IMR-90 (cell line): Measurements from ENCODE around the gene B3GALNT1. TPM values are rescaled to one million over a fixed set of nuclear protein-coding genes. Genes with fewer than 3 reads are reported as not detected.

ENCODE experiments used
- ATAC-seq: fragments of 200-7000 bp; cut with Tn5 transposase; 2 replicates; pipeline ENCODE4 v1.9.1; 2020; ENCODE audit warnings: low read depth, mild to moderate bottlenecking, moderate library complexity
- BruUV-seq: library from RNA; stranded (reverse); fragments of 400-500 nt; replicated peaks from 2 replicates; lab custom pipeline; 2021; lab: Mats Ljungman, UMichigan
- CTCF ChIA-PET: fragments of 300-600 bp; formaldehyde crosslinking; extraction: SDS; loops from one replicate; lab custom pipeline; 2021; ENCODE audit warnings: antibody characterized with exemption; lab: Yijun Ruan, JAX
- POLR2A ChIA-PET: fragments of 300-600 bp; sonication (Branson Sonifier 250); formaldehyde crosslinking; loops from one replicate; lab custom pipeline; 2022; ENCODE audit warnings: antibody characterized with exemption; ENCODE audit not compliant: unreplicated experiment; lab: Charles Lee
- DNase-seq: peaks from one replicate; pipeline ENCODE4 v3.0.0; 2013
- H2AFZ ChIP-seq: replicated peaks from 2 replicates; pipeline ENCODE3; 2013; ENCODE audit warnings: low read length, mild to moderate bottlenecking; ENCODE audit not compliant: poor library complexity
- H2AK5ac ChIP-seq: 2 replicates; pipeline ENCODE4 v1.6.1; 2013; ENCODE audit warnings: low read depth, low read length, inconsistent platforms
- H2AK9ac ChIP-seq: replicated peaks from 2 replicates; pipeline ENCODE3; 2013; ENCODE audit warnings: mild to moderate bottlenecking, low read depth, low read length, moderate library complexity; ENCODE audit not compliant: poor library complexity
- H2BK120ac ChIP-seq: 2 replicates; pipeline ENCODE4 v1.6.1; 2013; ENCODE audit warnings: low read depth, low read length, inconsistent platforms
- H2BK15ac ChIP-seq: 3 replicates; pipeline ENCODE4 v1.6.1; 2013; ENCODE audit warnings: low read depth, low read length, inconsistent platforms
- H2BK20ac ChIP-seq: 2 replicates; pipeline ENCODE4 v1.6.1; 2013; ENCODE audit warnings: low read depth, mild to moderate bottlenecking, inconsistent platforms, low read length, moderate library complexity
- H2BK5ac ChIP-seq: 2 replicates; pipeline ENCODE4 v1.6.1; 2013; ENCODE audit warnings: mild to moderate bottlenecking, low read depth, low read length, inconsistent platforms; ENCODE audit not compliant: poor library complexity, severe bottlenecking
- H3K14ac ChIP-seq: replicated peaks from 2 replicates; pipeline ENCODE4 v1.6.1; 2013; ENCODE audit warnings: low read depth, low read length, inconsistent platforms
- H3K18ac ChIP-seq: 2 replicates; pipeline ENCODE4 v1.6.1; 2013; ENCODE audit warnings: low read depth, low read length, control low read depth
- H3K23ac ChIP-seq: 2 replicates; pipeline ENCODE4 v1.6.1; 2013; ENCODE audit warnings: low read depth, low read length, inconsistent platforms
- H3K27ac ChIP-seq: 2 replicates; pipeline ENCODE4 v1.5.1; 2013; ENCODE audit warnings: mild to moderate bottlenecking, control low read depth, low read length; ENCODE audit not compliant: insufficient read depth
- H3K27me3 ChIP-seq: 2 replicates; pipeline ENCODE4 v1.6.1; 2013; ENCODE audit warnings: low read length; ENCODE audit not compliant: control insufficient read depth, insufficient read depth
- H3K36me3 ChIP-seq: 2 replicates; pipeline ENCODE4 v1.6.1; 2013; ENCODE audit warnings: low read length, mixed read lengths; ENCODE audit not compliant: control insufficient read depth, insufficient read depth
- H3K4ac ChIP-seq: 2 replicates; pipeline ENCODE4 v1.6.1; 2013; ENCODE audit warnings: low read depth, low read length, inconsistent platforms
- H3K4me1 ChIP-seq: 2 replicates; pipeline ENCODE4 v1.6.1; 2013; ENCODE audit warnings: low read length, mixed read lengths; ENCODE audit not compliant: control insufficient read depth, insufficient read depth
- H3K4me2 ChIP-seq: 2 replicates; pipeline ENCODE4 v1.6.1; 2013; ENCODE audit warnings: low read depth, mild to moderate bottlenecking, control low read depth, low read length, moderate library complexity
- H3K4me3 ChIP-seq: 2 replicates; pipeline ENCODE4 v1.5.1; 2013; ENCODE audit warnings: low read depth, mild to moderate bottlenecking, control low read depth, low read length, moderate library complexity; ENCODE audit not compliant: insufficient read depth
- H3K56ac ChIP-seq: 2 replicates; pipeline ENCODE4 v1.6.1; 2013; ENCODE audit warnings: low read length, inconsistent platforms; ENCODE audit not compliant: insufficient read depth; ENCODE audit errors: extremely low read depth
- H3K79me1 ChIP-seq, 2 experiments: 2 replicates each; pipeline ENCODE4 v1.6.1; 2013; ENCODE audit warnings: low read length in 2 of 2, inconsistent platforms in 1 of 2, low read depth in 1 of 2
- H3K9ac ChIP-seq: 2 replicates; pipeline ENCODE4 v1.6.1; 2013; ENCODE audit warnings: low read depth, low read length, control low read depth
- H3K9me1 ChIP-seq: 2 replicates; pipeline ENCODE4 v1.6.1; 2013; ENCODE audit warnings: low read length, inconsistent platforms; ENCODE audit not compliant: insufficient read depth
- H3K9me3 ChIP-seq: 2 replicates; pipeline ENCODE4 v1.6.1; 2013; ENCODE audit warnings: low read length; ENCODE audit not compliant: control insufficient read depth, insufficient read depth
- H4K20me1 ChIP-seq: 2 replicates; pipeline ENCODE4 v1.6.1; 2013; ENCODE audit warnings: low read length, inconsistent platforms; ENCODE audit not compliant: insufficient read depth
- H4K5ac ChIP-seq: 2 replicates; pipeline ENCODE4 v1.6.1; 2013; ENCODE audit warnings: mild to moderate bottlenecking, low read depth, low read length, control low read depth
- H4K8ac ChIP-seq, 2 experiments: 2 replicates each; pipeline ENCODE4 v1.6.1; 2013; ENCODE audit warnings: low read depth in 2 of 2, low read length in 2 of 2, control low read depth in 1 of 2, inconsistent platforms in 1 of 2
- H4K91ac ChIP-seq: 2 replicates; pipeline ENCODE4 v1.6.1; 2013; ENCODE audit warnings: low read depth, low read length, inconsistent platforms; ENCODE audit not compliant: insufficient read depth
- CEBPB ChIP-seq: IDR thresholded peaks from 2 replicates; pipeline ENCODE4 v1.6.1; 2012; ENCODE audit warnings: low read depth, low read length, improper control_type of control experiment
- CHD1 ChIP-seq: IDR thresholded peaks from 2 replicates; pipeline ENCODE4 v1.6.1; 2012; ENCODE audit warnings: low read depth, low read length, improper control_type of control experiment
- FOS ChIP-seq: fragments of 150-350 bp; IDR thresholded peaks from 2 replicates; pipeline ENCODE4 v1.6.1; 2016; ENCODE audit warnings: low read depth, low read length
- MAFK ChIP-seq: IDR thresholded peaks from 2 replicates; pipeline ENCODE4 v1.6.1; 2012; ENCODE audit warnings: low read depth, low read length, improper control_type of control experiment
- MAZ ChIP-seq: IDR thresholded peaks from 2 replicates; pipeline ENCODE4 v1.6.1; 2012; ENCODE audit warnings: low read depth, mild to moderate bottlenecking, low read length, improper control_type of control experiment, moderate library complexity, borderline replicate concordance
- MXI1 ChIP-seq: IDR thresholded peaks from 2 replicates; pipeline ENCODE4 v1.6.1; 2012; ENCODE audit warnings: low read depth, mild to moderate bottlenecking, low read length, moderate library complexity, borderline replicate concordance
- NFE2L2 ChIP-seq: fragments of 150-350 bp; IDR thresholded peaks from 2 replicates; pipeline ENCODE4 v1.6.1; 2016; ENCODE audit warnings: low read depth, mild to moderate bottlenecking, low read length
- POLR2A ChIP-seq: IDR thresholded peaks from 2 replicates; pipeline ENCODE4 v1.6.1; 2012; ENCODE audit warnings: mild to moderate bottlenecking, low read depth, low read length
- RAD21 ChIP-seq: IDR thresholded peaks from 2 replicates; pipeline ENCODE4 v1.6.1; 2012; ENCODE audit warnings: low read length, improper control_type of control experiment
- SMC3 ChIP-seq: fragments of 150-350 bp; IDR thresholded peaks from 2 replicates; pipeline ENCODE4 v1.6.1; 2016; ENCODE audit warnings: low read depth, mild to moderate bottlenecking, antibody characterized with exemption, low read length, moderate library complexity
- WGBS, 2 experiments: methylation state at CpG; one replicate each; pipeline versions ENCODE4 v1.1.5 to v1.1.7; 2013; ENCODE audit warnings: missing lambda C conversion rate in 2 of 2; ENCODE audit not compliant: insufficient read length in 1 of 2; ENCODE audit errors: extremely low coverage in 2 of 2; 5-methylcytosine and 5-hydroxymethylcytosine counted together
- dilution Hi-C: fragments of 300-500 bp; cut with HindIII; formaldehyde crosslinking; loops from one replicate; pipeline ENCODE4 v1.14.3; 2018; ENCODE audit warnings: low sequenced_read_pairs; ENCODE audit not compliant: unreplicated experiment
- in situ Hi-C: fragments of 300-500 bp; cut with MboI; formaldehyde crosslinking; loops from 3 replicates; pipeline ENCODE4 v1.14.3; 2019; ENCODE audit warnings: low sequenced_read_pairs, inconsistent platforms, mixed read lengths
- intact Hi-C: fragments of 100-400 bp; cut with micrococcal nuclease; formaldehyde crosslinking; loops from 2 replicates; pipeline ENCODE4 v1.10.0; 2022
- polyA plus RNA-seq, 3 experiments: library from polyadenylated mRNA; depleted of rRNA; stranded (reverse); fragments of >200 nt; gene quantifications; 2 replicates each; pipeline ENCODE4 v1.2.3, GENCODE V29; 2012; ENCODE audit warnings: low replicate concordance in 1 of 3
- total RNA-seq: library from RNA; depleted of rRNA; stranded (reverse); fragments of >200 nt; gene quantifications from 2 replicates; pipeline ENCODE4 v1.2.3, GENCODE V29; 2012
- TF ChIP-seq, protein P1 (sequence below): fragments of 150-350 bp; IDR thresholded peaks from 2 replicates; pipeline ENCODE4 v1.6.1; 2017; ENCODE audit warnings: mild to moderate bottlenecking, antibody characterized with exemption, low read length, low read depth
- TF ChIP-seq, protein P2 (sequence below): fragments of 150-350 bp; IDR thresholded peaks from 2 replicates; pipeline ENCODE4 v1.6.1; 2016; ENCODE audit warnings: low read depth, mild to moderate bottlenecking, low read length, moderate library complexity, borderline replicate concordance

B3GALNT1 gene
- total and polyA plus RNA-seq, 2 of the 4 experiments (the other 2 are of a cell fraction), result 5.6 to 8.2 TPM

GRCh38 chr3:161101609-161102008 lies 3.5 kb downstream of the B3GALNT1 start:
- CTCF ChIA-PET, result no interaction called here

More at GRCh38 chr3:161101609-161102008, 3.5 kb downstream of the B3GALNT1 start:
- Histone ChIP-seq H4K20me1 (no peaks in the 10 kb centered on the region), H3K27me3 (no peaks in the 10 kb centered on the region), H3K9me1 (no peaks in the 10 kb centered on the region; the same call in 1 of the 2 replicates), H4K8ac (no peak overlapping the region), H3K36me3 (0 out of 2 replicates have a peak, but pooled peaks cover 2% of the 10 kb centered on the region), H3K18ac (no peak overlapping the region), H4K91ac (no peak overlapping the region), H3K4me2 (no peak overlapping the region), H2AK5ac (no peak overlapping the region), H3K14ac (no peak overlapping the region), H2BK15ac (no peak overlapping the region), H3K4me3 (no peak overlapping the region), H3K4me1 (no peaks in the 10 kb centered on the region), H2BK20ac (no peak overlapping the region), H2AFZ (no peak overlapping the region), H3K27ac (no peak overlapping the region), H3K9me3 (no peaks in the 10 kb centered on the region), H4K5ac (no peak overlapping the region), H3K79me1 (no peaks in the 10 kb centered on the region), H3K56ac (no peak overlapping the region), H3K4ac (no peak overlapping the region), H3K9ac (no peak overlapping the region), H3K23ac (no peak overlapping the region), H2BK120ac (no peak overlapping the region), H2BK5ac (no peak overlapping the region), H2AK9ac (no peak overlapping the region)
- no peak for TF ChIP-seq NFE2L2
- no peak for TF ChIP-seq MAFK
- TF ChIP-seq, protein P1, sequence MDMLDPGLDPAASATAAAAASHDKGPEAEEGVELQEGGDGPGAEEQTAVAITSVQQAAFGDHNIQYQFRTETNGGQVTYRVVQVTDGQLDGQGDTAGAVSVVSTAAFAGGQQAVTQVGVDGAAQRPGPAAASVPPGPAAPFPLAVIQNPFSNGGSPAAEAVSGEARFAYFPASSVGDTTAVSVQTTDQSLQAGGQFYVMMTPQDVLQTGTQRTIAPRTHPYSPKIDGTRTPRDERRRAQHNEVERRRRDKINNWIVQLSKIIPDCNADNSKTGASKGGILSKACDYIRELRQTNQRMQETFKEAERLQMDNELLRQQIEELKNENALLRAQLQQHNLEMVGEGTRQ, result no peak
- TF ChIP-seq CEBPB, result no peak
- no peak for TF ChIP-seq CHD1
- TF ChIP-seq, protein P2, sequence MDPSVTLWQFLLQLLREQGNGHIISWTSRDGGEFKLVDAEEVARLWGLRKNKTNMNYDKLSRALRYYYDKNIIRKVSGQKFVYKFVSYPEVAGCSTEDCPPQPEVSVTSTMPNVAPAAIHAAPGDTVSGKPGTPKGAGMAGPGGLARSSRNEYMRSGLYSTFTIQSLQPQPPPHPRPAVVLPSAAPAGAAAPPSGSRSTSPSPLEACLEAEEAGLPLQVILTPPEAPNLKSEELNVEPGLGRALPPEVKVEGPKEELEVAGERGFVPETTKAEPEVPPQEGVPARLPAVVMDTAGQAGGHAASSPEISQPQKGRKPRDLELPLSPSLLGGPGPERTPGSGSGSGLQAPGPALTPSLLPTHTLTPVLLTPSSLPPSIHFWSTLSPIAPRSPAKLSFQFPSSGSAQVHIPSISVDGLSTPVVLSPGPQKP, result no peak
- TF ChIP-seq RAD21, result no peak
- TF ChIP-seq POLR2A, result no peak
- TF ChIP-seq MXI1, result no peak
- TF ChIP-seq SMC3, result no peak
- TF ChIP-seq FOS, result no peak
- no peak for TF ChIP-seq MAZ
- ATAC-seq (no peak), DNase-seq (no peak)
- WGBS, 2 experiments, result no CpG with 5 or more reads among the region's 3 CpGs
- no TSS peak for BruUV-seq
- POLR2A ChIA-PET, result no interaction called here
- intact Hi-C loops, result loop anchor here (5.0 kb wide), 1 partner anchor 171 kb away; no protein-coding TSS in a partner anchor
- dilution Hi-C loops, result no loop called here
- in situ Hi-C loops, result no loop called here
